Measurements from ENCODE around the gene DNAH14. TPM values are rescaled to one million over a fixed set of nuclear protein-coding genes. Genes with fewer than 3 reads are reported as not detected.

DNAH14 gene
- total and polyA plus RNA-seq, 9 of the 15 experiments (the other 6 are each of a cell fraction or from before 2014, with no cell fraction given): 58.4 to 142 (median 98.4) TPM

- TF ChIP-seq ZNF407 (IDR thresholded peaks at IDR 0.05; ENCODE audit: low read depth) (no peak), ZNF140 (CRISPR knock-in tag; IDR thresholded peaks at IDR 0.05) (no peak), KDM4B (IDR thresholded peaks at IDR 0.05; ENCODE audit: borderline replicate concordance in 2 of 2, low read depth in 1 of 2) (0 out of 4 replicates have a peak, but pooled peaks of 1 of the 2 experiments have one; percentile 0), ARNT (IDR thresholded peaks at IDR 0.05) (peak; percentile 61 to 85; a peak in 1 of 4 replicates), SRF (CRISPR knock-in tag; IDR thresholded peaks at IDR 0.05) (peak in 1 of 2 experiments; percentile 17; a peak in 1 of 4 replicates), ZNF830 (CRISPR knock-in tag; IDR thresholded peaks at IDR 0.05) (no peak), JUND (IDR thresholded peaks at IDR 0.05; ENCODE audit: borderline replicate concordance, low read depth, low read length) (peak; percentile 71), JUND (tag; IDR thresholded peaks at IDR 0.05; ENCODE audit: borderline replicate concordance, low read depth, low read length) (no peak; the same call in 1 of the 3 replicates), ZNF449 (CRISPR knock-in tag; IDR thresholded peaks at IDR 0.05) (no peak), SNAPC5 (CRISPR knock-in tag; IDR thresholded peaks at IDR 0.05) (no peak), RB1 (IDR thresholded peaks at IDR 0.05; ENCODE audit: low read depth) (peak; percentile 77), DPF2 (IDR thresholded peaks at IDR 0.05) (peak; percentile 92), NR2C2 (CRISPR knock-in tag; IDR thresholded peaks at IDR 0.05) (peak; percentile 50; the same call in 1 of the 2 replicates), NR2C2 (tag; IDR thresholded peaks at IDR 0.05) (peak; percentile 92), MBD1 (CRISPR knock-in tag; IDR thresholded peaks at IDR 0.05) (no peak), RFX1 (IDR thresholded peaks at IDR 0.05) (no peak)
Measured at GRCh38 chr1:225428068-225428880, 498.8 kb downstream of the DNAH14 start (continued).

All from K562 (cell line).